ENCODE results near the gene BATF2.
A peak's percentile ranks its signal among the peaks of the same experiment; 100 is the strongest.
"Not testable (repeated sequence)": the region's sequence is repeated elsewhere in the genome, so short reads cannot be mapped to it uniquely, and the experiment has no call there.

BATF2 gene

GRCh38 chr11:65013130-65013887, 16.5 kb upstream of the BATF2 start:
- peak; percentile 77 to 81 (median 78) for DNase-seq

- DNase-seq: no peak
Measured at GRCh38 chr11:65008873-65009272, 12.1 kb upstream of the BATF2 start.

GRCh38 chr11:65008016-65008415, 11.2 kb upstream of the BATF2 start:
- no peak for DNase-seq

GRCh38 chr11:65003968-65004367, 7.2 kb upstream of the BATF2 start:
- not testable (repeated sequence) for DNase-seq

- no peak for DNase-seq
Measured at GRCh38 chr11:65003282-65003681, 6.5 kb upstream of the BATF2 start.

- no peak for DNase-seq
Measured at GRCh38 chr11:65002706-65003105, 5.9 kb upstream of the BATF2 start.

- DNase-seq: no peak
Measured at GRCh38 chr11:64999478-64999877, 2.7 kb upstream of the BATF2 start.

GRCh38 chr11:64998690-64999431, 2.1 kb upstream of the BATF2 start:
- DNase-seq: no peak

GRCh38 chr11:64998141-64998540, 1.4 kb upstream of the BATF2 start:
- no peak for DNase-seq

GRCh38 chr11:64996327-64996709, 453 bp downstream of the BATF2 start:
- no peak for DNase-seq

GRCh38 chr11:64994318-64994717, 2.5 kb downstream of the BATF2 start:
- no peak for DNase-seq

- DNase-seq: no peak
Measured at GRCh38 chr11:64990222-64990923, 6.4 kb downstream of the BATF2 start.

- no peak for DNase-seq
Measured at GRCh38 chr11:64989416-64989815, 7.4 kb downstream of the BATF2 start.

- DNase-seq: no peak
Measured at GRCh38 chr11:64987998-64988854, 8.5 kb downstream of the BATF2 start.

GRCh38 chr11:64983339-64983738, 13.4 kb downstream of the BATF2 start:
- DNase-seq: not testable (repeated sequence)

- no peak for DNase-seq
Measured at GRCh38 chr11:64976651-64977050, 20.1 kb downstream of the BATF2 start.

- DNase-seq: no peak
Measured at GRCh38 chr11:64974124-64974523, 22.6 kb downstream of the BATF2 start.

- peak; percentile 74 to 86 (median 77) for DNase-seq
Measured at GRCh38 chr11:64971421-64972233, 25.1 kb downstream of the BATF2 start, which contains the start of gene MAJIN. TSS of gene MAJIN (minus strand) at chr11:64972108. CDS start at chr11:64959405, 12,703 bp downstream.

- no peak for DNase-seq
Measured at GRCh38 chr11:64970731-64971151, 26.0 kb downstream of the BATF2 start.

GRCh38 chr11:64969209-64969608, 27.6 kb downstream of the BATF2 start:
- no peak for DNase-seq

GRCh38 chr11:64967375-64967774, 29.4 kb downstream of the BATF2 start:
- no peak for DNase-seq
